ENCODE measurements around the gene AGAP1.
"Not testable (repeated sequence)": the region's sequence is repeated elsewhere in the genome, so short reads cannot be mapped to it uniquely, and the experiment has no call there.

The AGAP1 gene

GRCh38 chr2:236073867-236074655, 580.2 kb downstream of the AGAP1 start:
- no peak for DNase-seq (ENCODE audit: low read depth)

GRCh38 chr2:236075802-236076201, 582.0 kb downstream of the AGAP1 start:
- DNase-seq (ENCODE audit: low read depth) = peak; percentile 19

GRCh38 chr2:236078297-236079255, 584.7 kb downstream of the AGAP1 start:
- peak; percentile 92 for DNase-seq (ENCODE audit: low read depth)

DNA sequence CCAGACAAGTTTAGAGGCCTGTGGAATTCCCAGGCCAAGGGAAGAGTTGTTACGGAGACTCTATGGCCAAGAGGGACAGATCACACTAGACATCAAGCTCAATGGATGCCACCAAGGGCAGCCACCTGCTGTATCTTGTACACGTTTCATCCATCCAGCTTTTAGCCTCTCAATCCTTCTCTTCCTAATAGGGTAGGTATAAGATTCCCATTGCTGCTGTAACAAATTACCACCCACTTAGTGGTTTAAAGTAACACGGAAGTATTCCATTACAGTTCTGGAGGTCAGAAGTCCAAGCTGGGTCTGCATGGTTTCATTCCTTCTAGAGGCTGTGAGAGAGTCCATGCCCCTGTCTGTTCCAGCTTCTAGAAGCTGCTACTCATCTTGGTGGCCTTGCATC, 586.6 kb downstream of the AGAP1 start:
- no peak for DNase-seq (ENCODE audit: low read depth)

DNA sequence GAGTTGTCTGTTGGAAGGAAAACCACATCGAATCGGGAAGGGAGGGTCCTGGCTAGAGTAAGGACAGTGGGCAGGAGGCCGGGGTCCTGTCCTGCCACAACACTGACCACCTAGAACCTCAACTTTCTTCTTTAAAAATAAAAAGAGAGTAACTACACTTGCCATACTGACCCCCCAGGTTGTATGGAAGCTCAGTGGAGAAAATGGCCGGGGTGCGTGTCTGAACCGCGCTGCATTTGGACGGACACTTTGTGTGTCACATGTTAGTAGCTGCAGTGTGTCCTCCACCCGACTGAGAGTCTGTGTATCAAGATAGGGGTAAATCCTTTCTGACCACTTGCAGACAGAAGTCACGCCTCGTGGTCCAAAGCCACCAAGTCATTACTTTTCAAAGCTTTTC, 587.3 kb downstream of the AGAP1 start:
- no peak for DNase-seq (ENCODE audit: low read depth)

DNA sequence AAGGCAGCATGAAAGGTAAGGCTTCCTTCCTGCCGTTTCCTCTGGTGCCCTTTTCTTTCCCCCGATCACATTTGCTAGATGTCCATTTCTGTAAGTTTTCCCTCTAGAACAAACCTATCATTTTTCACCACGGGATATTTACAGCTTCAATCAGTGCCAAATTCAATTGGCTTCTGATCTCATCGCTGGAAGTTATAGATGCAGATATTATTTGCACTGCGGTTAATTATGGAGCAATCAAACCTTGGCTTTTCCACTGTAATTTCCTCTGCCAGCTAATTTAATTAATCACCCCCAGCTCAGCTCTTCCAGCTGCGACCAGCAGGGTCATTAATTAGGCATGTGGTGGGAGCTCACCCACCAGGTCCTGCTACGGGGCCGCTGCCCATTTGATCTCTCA, 588.2 kb downstream of the AGAP1 start:
- no peak for DNase-seq (ENCODE audit: low read depth)

DNA sequence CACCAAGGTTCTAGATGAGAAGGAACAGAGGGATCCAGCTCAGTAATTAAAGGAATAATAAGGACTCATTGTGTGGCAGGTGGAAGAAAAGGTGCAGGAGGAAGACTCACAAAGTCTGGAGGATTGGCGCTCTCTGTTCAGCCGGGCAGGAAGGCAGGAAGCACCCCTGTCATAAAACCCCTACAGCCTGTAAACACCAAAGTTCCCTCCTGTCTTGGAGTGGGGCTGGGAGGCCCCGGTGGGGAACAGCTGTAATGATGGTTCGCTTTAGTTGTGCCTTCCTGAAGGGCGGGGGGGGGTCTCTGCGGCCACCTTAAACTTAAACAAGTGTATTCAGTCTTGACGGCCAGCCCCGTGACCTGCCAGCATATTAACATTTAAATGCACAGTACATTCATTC, 590.1 kb downstream of the AGAP1 start:
- DNase-seq (ENCODE audit: low read depth) = no peak

DNA sequence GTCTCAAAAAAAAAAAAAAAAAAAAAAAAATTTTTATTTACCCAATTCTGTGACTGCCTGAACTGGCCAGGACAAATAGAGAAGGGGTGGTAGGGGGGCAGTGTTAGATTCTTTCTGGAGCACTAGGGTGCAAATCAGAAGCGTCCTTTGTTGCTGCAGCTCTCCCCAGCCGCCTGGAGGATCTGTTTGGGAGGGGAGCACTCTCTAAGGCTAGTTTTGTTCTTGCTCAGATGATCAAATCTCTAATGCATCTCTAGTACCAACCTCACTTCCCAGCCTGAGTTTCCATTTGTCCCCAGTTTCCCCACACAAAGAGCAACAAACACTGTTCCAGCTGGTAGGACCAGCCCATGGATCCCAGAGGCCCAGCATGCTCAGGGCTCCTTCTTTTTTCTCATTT, 591.4 kb downstream of the AGAP1 start:
- no peak for DNase-seq (ENCODE audit: low read depth)

DNA sequence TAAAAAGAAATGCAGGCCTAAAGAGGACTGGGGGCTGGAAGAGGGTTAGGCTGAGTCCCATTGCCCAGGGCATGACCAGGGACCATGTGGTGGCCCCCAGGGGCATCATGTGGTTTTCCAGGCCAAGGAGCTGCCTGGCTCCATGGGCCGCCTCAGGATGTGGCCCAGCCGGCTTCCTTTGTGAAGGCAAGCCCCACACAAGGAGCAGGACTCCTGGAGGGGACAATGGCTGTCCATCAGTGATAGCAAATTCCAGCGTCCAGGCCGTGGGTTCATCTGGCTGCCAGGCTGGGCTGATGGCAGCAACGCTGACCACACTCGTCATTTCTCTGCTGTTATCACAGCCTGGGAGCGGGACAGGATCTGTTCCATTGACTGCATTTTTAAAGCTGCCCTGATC, 591.8 kb downstream of the AGAP1 start:
- no peak for DNase-seq (ENCODE audit: low read depth)

DNA sequence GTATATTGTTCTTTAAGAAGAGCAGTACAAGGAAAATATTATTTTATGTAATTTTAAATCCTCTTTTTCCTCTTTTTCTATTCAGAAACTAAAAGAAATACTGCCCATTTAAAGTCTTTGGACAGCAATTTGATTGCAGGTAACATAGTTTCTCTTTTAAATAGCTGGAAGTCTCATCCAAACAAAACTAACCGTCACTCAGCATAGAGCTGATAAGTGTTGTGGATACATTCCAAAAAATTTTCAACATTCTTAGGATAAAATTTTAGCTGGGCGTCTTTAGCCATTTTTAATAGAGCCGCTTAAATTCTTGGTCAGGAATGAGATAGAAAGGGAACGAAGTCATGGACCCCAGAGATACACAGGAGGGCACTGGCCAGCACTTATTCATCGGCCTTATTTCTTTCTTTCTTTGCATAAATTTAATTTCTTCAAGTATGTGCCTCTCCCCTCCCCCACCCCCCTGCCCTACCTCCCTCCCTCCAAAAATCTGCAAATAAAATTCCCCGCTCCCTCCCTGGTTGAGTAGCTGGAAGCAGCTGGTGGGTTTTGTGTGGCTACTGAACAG, 592.6 kb downstream of the AGAP1 start:
- DNase-seq (ENCODE audit: low read depth) = no peak

DNA sequence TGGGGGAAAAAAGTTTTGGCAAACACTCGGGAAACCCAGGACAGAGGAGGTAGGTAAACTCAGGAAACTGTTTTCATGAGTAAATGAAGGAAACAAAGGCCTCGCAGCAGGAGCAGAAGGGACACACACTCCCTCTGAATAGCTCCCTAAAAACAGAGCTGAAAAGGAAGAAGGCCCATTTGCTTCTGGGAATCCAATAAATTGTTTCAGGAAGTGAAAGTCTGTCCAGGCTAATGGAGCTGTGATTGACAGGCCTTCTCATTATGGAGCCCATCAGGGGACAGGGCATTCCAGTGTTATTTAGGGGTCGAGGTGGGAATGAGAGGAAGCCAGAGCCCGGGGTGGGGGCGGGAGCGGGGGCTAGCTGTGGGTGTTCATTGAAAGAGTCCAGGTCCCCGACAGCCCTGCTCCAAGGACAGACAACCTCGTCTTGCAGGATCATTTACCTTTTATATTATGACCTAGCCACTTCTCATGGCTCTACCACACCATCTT, 593.2 kb downstream of the AGAP1 start:
- DNase-seq (ENCODE audit: low read depth) = no peak

GRCh38 chr2:236088368-236089057, 594.7 kb downstream of the AGAP1 start:
- DNase-seq (ENCODE audit: low read depth) = peak; percentile 60

DNA sequence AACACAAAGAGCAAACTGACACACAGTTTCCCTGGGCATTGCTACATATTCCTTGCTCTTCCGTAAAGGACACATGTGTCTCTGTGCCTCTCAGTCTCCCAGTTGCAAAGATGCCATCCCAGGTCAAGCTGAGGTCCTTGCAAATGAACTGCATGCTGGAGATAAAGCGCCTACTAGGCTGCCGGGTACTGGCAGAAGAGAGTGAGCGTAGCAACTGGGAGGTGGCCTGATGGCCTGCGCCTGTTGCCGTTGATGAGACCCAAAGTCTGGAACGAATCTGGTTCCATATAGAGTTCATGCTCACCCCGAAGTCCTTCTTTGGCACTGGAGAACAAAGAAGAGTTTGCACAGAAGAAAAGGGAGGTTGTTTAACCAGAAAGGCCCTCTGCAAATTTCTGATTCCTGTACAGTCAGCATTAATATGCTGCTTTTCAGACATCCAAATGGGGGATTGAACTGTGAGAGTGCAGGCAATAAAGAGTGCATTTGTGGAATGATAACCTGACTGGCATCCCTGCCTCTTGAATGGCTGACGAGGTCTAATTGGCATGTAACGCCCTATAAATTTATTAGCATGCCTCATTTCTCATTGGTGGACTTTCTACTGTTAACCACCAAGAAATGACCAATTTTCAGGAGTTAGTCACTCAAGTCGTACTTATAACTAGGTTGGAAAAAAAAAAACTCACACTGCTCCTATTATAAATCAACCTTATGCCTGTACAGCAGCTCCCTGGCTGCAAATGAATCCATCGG, 595.6 kb downstream of the AGAP1 start:
- peak; percentile 81 for DNase-seq (ENCODE audit: low read depth)

GRCh38 chr2:236090027-236090382, 596.2 kb downstream of the AGAP1 start:
- DNase-seq (ENCODE audit: low read depth) = no peak

GRCh38 chr2:236090826-236091225, 597.0 kb downstream of the AGAP1 start:
- DNase-seq (ENCODE audit: low read depth) = not testable (repeated sequence)

GRCh38 chr2:236092714-236093113, 598.9 kb downstream of the AGAP1 start:
- no peak for DNase-seq (ENCODE audit: low read depth)

GRCh38 chr2:236093134-236093533, 599.3 kb downstream of the AGAP1 start:
- no peak for DNase-seq (ENCODE audit: low read depth)

DNA sequence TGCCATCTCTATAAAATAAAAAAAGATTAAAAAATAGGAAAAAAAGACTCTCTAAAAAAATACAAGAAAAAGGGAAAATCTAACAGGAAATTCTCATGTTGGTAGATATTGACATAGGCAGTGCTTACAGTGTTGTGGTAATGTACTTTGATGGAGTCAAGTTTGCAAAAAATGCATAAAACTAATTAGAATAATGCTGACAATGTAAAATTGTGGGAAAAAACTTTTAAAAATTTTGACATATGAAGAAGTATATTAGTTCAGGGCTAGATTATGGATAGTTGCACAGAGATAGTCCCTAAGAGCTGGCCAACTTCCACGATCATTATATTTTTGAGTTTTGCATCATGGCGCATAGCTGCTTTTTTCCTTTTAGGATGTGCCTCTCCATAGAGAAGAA, 601.7 kb downstream of the AGAP1 start:
- DNase-seq (ENCODE audit: low read depth) = no peak

- no peak for DNase-seq (ENCODE audit: low read depth)
Measured at GRCh38 chr2:236101311-236101950, 607.6 kb downstream of the AGAP1 start.

DNA sequence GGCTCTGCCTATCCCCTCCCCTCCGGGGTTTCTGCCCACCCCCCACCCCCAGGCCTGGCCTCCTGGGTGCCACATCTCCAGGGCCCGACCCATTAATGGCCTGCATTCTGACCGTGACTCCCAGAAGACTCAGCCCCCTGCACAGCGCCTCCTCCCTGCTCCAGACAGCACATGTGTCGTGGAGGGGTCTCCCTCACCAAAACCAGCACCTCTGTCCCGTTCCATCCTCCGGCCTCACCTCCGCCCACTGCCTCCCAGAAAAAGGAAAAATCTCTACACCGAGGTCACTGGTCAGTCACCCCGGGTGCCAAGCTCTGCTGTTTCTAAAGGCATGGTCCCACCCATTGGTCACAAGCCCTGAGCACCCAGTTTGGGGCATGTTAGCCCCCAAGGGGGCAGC, 609.1 kb downstream of the AGAP1 start:
- DNase-seq (ENCODE audit: low read depth) = no peak

DNA sequence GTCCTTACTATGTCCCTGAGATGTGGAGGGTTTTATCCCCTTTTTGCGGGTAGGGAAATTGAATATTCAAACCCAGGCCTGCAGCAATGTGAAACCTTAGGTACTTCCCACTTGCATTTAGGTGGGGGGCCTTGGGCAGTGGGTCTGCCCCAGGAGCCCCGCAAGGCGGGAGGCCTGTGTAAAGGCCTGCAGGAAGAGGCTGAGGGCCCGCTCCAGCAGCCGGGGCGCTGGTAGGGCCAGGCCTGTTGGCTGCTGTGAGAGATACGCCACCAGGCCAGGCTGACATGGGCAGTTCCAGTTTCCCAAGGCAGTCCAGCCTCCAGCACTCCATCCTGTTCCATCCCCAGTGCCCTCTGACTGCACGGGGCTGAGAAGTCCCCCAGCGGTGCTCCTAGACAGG, 610.1 kb downstream of the AGAP1 start:
- no peak for DNase-seq (ENCODE audit: low read depth)

All from EH (cell line).